ENCODE measurements around the gene CDC45.

Gene CDC45

DNA sequence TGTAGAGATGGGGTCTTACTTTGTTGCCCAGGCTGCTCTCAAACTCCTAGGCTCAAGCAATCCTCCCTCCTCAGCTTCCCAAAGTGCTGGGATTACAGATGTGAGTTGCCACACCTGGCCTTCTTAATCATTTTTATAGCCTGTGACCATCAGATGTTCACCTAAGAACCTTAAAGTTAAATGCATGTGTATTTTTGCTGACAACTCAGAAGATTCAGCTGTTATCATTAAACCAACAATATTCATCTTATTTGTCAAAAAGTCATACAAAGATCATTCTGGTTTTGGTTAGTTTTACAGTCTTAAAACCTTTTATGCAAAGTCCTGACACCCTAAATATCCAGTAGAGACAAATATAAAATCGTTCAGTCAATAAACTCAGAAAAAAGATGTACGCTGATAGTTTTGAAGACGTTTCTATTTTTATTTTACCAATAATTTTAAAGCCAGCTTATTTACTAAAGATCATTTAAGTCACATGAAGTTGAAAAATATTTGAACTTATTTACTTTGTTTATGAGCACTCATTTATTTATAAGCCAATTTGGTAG, 22.3 kb downstream of the CDC45 start:
- Mint-ChIP-seq H3K9me3 (no peaks in the 10 kb centered on the region), H3K36me3 (peaks cover 44% of the 10 kb centered on the region), H3K4me1 (peaks cover 33% of the 10 kb centered on the region), H3K4me3 (no peak overlapping the region), H3K27me3 (no peaks in the 10 kb centered on the region), H3K27ac (no peak overlapping the region)
- CTCF ChIA-PET, result interaction anchor here (2.2 kb wide), 1 partner anchor 128 kb away, joined by 8 read pairs; no protein-coding TSS in a partner anchor
- no peak for DNase-seq

DNA sequence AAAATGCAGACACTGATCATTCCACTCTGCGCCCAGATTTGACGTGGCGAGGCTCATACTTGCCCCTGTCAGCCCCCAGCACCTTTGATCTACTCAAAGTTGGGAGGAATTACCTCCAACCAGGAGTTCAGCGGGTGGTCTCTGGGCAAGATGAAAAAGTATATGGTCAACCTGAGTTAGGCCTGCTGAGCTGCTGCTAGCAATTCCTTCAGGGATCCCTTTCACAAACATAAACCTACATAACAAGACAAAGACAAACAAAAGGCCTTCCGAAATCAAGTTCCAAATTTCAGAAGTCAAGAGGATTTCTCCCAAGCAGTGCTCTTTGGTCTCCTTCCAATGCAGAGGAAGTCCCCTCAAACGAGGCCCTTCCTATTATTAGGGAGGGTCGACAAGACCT, 23.6 kb downstream of the CDC45 start:
- CTCF ChIA-PET, result interaction anchor here (1.0 kb wide), 1 partner anchor 23 kb away, joined by 5 read pairs; no protein-coding TSS in a partner anchor

GRCh38 chr22:19503869-19504268, 24.1 kb downstream of the CDC45 start:
- peak overlapping the region; percentile 86 for H3K27ac Mint-ChIP-seq
- CTCF ChIA-PET, result no interaction called here
- DNase-seq, result no peak
- H3K36me3 Mint-ChIP-seq, result peaks cover 45% of the 10 kb centered on the region
- no peaks in the 10 kb centered on the region for H3K27me3 Mint-ChIP-seq
- no peak overlapping the region for H3K4me3 Mint-ChIP-seq
- H3K4me1 Mint-ChIP-seq, result peaks cover 33% of the 10 kb centered on the region
- H3K9me3 Mint-ChIP-seq, result no peaks in the 10 kb centered on the region

More for the DNA sequence above, 23.6 kb downstream of the CDC45 start:
- no peak overlapping the region for H3K27ac Mint-ChIP-seq
- H3K36me3 Mint-ChIP-seq, result peaks cover 46% of the 10 kb centered on the region
- no peak overlapping the region for H3K4me3 Mint-ChIP-seq
- H3K9me3 Mint-ChIP-seq, result no peaks in the 10 kb centered on the region
- peaks cover 33% of the 10 kb centered on the region for H3K4me1 Mint-ChIP-seq
- no peaks in the 10 kb centered on the region for H3K27me3 Mint-ChIP-seq
- no peak for DNase-seq

DNA sequence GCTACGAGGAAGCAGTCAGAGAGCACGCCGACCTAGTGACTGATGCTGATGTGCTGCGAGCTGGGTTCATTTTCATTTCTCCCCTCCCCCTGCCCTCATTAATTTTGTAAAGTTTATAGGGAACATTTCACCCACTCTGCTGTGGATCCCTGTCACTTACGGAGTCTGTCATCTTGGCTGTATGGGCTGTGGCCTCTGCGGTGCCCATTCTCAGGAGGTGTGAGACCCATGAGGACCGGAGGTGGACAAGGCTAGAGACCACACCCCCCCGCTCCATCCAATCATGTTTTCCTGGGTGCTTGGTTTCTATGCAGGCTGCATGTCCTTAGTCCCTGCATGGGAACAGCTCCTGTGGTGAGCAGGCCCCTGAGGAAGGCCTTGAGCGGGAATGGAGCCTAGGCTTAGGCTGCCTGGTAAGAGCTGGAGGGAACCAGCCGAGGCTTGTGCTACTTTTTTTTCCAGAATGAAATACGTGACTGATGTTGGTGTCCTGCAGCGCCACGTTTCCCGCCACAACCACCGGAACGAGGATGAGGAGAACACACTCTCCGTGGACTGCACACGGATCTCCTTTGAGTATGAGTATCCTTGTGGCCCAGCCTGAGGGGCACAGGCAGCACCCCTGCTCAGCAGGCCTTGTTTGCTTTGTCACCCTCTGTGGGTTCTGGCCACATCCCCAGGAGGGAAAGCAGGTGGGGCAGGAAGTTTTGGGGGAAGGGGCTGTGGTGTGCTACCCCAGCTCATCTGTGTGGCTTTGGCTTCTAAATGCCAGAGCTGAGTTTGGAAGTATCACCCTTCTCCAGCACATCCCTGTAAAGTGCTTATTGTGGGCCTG, 25.4 kb downstream of the CDC45 start:
- H3K27me3 Mint-ChIP-seq, result no peaks in the 10 kb centered on the region
- H3K4me1 Mint-ChIP-seq, result peaks cover 33% of the 10 kb centered on the region
- CTCF ChIA-PET, result interaction anchor here (0.6 to 2.0 kb wide), 3 partner anchors 9 to 293 kb away, joined by 3 to 10 read pairs (median 3); no protein-coding TSS in a partner anchor
- DNase-seq, result peak; percentile 54
- H3K9me3 Mint-ChIP-seq, result no peaks in the 10 kb centered on the region
- H3K27ac Mint-ChIP-seq, result peak overlapping the region; percentile 86
- no peak overlapping the region for H3K4me3 Mint-ChIP-seq
- peaks cover 47% of the 10 kb centered on the region for H3K36me3 Mint-ChIP-seq

- CTCF ChIA-PET, result interaction anchor here (1.2 to 2.0 kb wide), 2 partner anchors 9 to 124 kb away, joined by 3 to 10 read pairs; no protein-coding TSS in a partner anchor
- H3K27ac Mint-ChIP-seq, result peak overlapping the region; percentile 86
- no peaks in the 10 kb centered on the region for H3K27me3 Mint-ChIP-seq
- H3K36me3 Mint-ChIP-seq, result peaks cover 42% of the 10 kb centered on the region
- DNase-seq, result no peak
- H3K4me3 Mint-ChIP-seq, result no peak overlapping the region
- no peaks in the 10 kb centered on the region for H3K9me3 Mint-ChIP-seq
- peaks cover 33% of the 10 kb centered on the region for H3K4me1 Mint-ChIP-seq
Measured at GRCh38 chr22:19505735-19506126, 26.0 kb downstream of the CDC45 start.

DNA sequence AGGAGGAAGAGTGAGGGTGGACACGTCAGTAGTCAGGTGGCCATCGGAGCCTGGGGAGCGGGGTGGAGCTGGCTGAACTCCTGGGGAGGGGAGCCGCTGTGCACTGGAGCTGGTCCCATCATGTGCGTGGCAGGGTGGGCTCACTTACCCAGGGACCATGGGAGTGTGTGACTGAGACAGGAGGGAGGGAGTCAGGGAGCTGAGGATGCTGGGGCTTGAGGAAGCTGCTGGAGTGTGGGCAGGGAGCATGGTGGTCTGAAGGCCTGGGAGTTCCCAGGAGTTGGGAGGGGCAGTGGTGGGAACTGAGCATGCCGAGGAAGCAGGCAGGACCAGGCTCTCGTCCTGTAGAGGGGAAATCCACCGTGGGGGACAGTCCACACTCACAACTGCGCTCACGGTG, 26.5 kb downstream of the CDC45 start:
- Mint-ChIP-seq H3K4me3 (no peak overlapping the region), H3K9me3 (no peaks in the 10 kb centered on the region), H3K36me3 (peaks cover 45% of the 10 kb centered on the region), H3K27me3 (no peaks in the 10 kb centered on the region), H3K27ac (peak overlapping the region; percentile 86), H3K4me1 (peaks cover 33% of the 10 kb centered on the region)
- DNase-seq, result no peak
- CTCF ChIA-PET, result interaction anchor here (1.2 to 2.0 kb wide), 2 partner anchors 10 to 123 kb away, joined by 3 to 10 read pairs; no protein-coding TSS in a partner anchor

- Mint-ChIP-seq H3K27me3 (no peaks in the 10 kb centered on the region), H3K36me3 (peaks cover 55% of the 10 kb centered on the region), H3K27ac (peak overlapping the region; percentile 76), H3K9me3 (no peaks in the 10 kb centered on the region), H3K4me1 (peaks cover 33% of the 10 kb centered on the region), H3K4me3 (no peak overlapping the region)
- no peak for DNase-seq
- CTCF ChIA-PET, result interaction anchor here (0.8 kb wide), 1 partner anchor 23 kb away, joined by 3 read pairs; no protein-coding TSS in a partner anchor
Measured at GRCh38 chr22:19507534-19507861, 27.8 kb downstream of the CDC45 start.

DNA sequence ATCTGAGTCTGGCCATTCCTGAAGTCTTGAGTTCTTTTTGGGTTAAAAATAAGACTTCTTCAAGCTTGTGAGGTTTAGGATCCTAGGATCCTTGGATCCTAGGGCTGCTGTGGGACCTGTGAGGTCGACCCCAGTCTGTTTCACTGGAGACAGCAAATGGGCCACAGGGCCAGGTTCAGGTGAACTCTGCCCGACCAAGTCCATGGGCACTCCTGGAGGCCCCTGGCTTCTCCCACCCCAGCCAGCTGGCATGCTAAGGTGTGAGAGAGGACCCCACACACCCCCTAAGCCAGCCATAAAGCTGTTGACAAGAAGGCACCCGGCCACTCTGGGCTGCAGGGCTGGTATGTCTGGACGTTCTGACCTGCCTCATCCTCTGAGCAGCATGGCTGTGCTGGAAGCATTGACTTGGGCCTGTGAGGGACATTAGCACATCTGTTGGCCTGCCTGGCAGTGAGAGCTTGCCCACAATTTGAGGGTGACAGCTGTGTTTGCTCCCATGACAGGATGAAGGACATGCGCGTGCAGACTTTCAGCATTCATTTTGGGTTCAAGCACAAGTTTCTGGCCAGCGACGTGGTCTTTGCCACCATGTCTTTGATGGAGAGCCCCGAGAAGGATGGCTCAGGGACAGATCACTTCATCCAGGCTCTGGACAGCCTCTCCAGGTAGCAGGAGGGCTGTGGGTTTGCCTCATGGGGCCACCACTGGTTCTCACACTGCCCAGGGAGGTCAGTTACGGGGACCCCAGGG, 28.5 kb downstream of the CDC45 start:
- no peak overlapping the region for H3K4me3 Mint-ChIP-seq
- H3K9me3 Mint-ChIP-seq, result no peaks in the 10 kb centered on the region
- peaks cover 58% of the 10 kb centered on the region for H3K36me3 Mint-ChIP-seq
- H3K27ac Mint-ChIP-seq, result peak overlapping the region; percentile 76
- no peaks in the 10 kb centered on the region for H3K27me3 Mint-ChIP-seq
- CTCF ChIA-PET, result interaction anchor here (1.1 kb wide), 1 partner anchor 122 kb away, joined by 4 read pairs; no protein-coding TSS in a partner anchor
- no peak for DNase-seq
- H3K4me1 Mint-ChIP-seq, result peaks cover 31% of the 10 kb centered on the region

GRCh38 chr22:19509191-19509590, 29.5 kb downstream of the CDC45 start:
- Mint-ChIP-seq H3K9me3 (no peaks in the 10 kb centered on the region), H3K27ac (peak overlapping the region; percentile 25), H3K4me3 (no peak overlapping the region), H3K36me3 (peaks cover 61% of the 10 kb centered on the region), H3K4me1 (peaks cover 25% of the 10 kb centered on the region), H3K27me3 (no peaks in the 10 kb centered on the region)
- no peak for DNase-seq
- CTCF ChIA-PET, result no interaction called here

- H3K9me3 Mint-ChIP-seq, result no peaks in the 10 kb centered on the region
- H3K27ac Mint-ChIP-seq, result no peak overlapping the region
- CTCF ChIA-PET, result no interaction called here
- no peak for DNase-seq
- peaks cover 63% of the 10 kb centered on the region for H3K36me3 Mint-ChIP-seq
- H3K27me3 Mint-ChIP-seq, result no peaks in the 10 kb centered on the region
- H3K4me3 Mint-ChIP-seq, result no peak overlapping the region
- peaks cover 22% of the 10 kb centered on the region for H3K4me1 Mint-ChIP-seq
Measured at GRCh38 chr22:19509923-19510322, 30.2 kb downstream of the CDC45 start.

DNA sequence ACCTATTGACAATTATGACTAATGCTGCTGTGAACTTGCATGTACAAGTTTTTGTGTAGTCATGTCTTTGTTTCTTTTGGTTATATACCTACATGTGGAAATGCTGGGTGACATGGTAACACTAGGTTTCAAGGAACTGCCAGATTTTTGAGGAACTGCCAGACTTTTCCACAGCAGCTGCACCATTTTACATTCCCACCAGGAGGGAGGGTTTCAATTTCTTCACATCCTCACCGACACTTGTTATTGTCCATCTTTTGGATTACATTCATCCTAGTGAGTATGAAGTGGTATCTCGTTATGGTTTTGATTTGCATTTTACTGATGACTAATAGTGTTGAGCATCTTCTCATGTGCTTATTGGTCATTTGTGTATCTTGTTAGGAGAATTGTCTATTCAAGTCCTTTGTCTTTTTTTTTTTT, 31.2 kb downstream of the CDC45 start:
- Mint-ChIP-seq H3K36me3 (peaks cover 60% of the 10 kb centered on the region), H3K4me1 (peaks cover 12% of the 10 kb centered on the region), H3K4me3 (no peak overlapping the region), H3K9me3 (no peaks in the 10 kb centered on the region), H3K27ac (no peak overlapping the region), H3K27me3 (no peaks in the 10 kb centered on the region)
- no peak for DNase-seq
- CTCF ChIA-PET, result no interaction called here

DNA sequence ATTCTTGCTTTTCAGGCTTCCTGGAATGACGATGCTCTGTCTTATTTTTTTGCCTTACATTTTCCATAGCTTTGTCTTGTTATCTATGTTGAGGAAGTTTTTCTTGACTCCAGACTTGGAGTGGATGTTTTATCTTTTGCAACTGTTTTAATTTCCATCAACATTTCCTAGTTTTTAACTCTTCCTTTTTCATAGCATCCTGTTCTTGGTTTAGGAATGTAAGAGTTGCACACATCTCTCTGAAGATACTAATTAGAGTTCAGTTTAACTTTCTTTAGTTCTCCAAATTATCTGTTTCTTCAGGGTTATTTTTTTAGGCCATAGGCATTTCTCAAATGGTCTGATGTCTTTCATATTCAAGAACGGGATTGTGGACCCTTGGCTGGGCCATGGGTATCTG, 34.1 kb downstream of the CDC45 start:
- no peaks in the 10 kb centered on the region for H3K27me3 Mint-ChIP-seq
- CTCF ChIA-PET, result no interaction called here
- peaks cover 54% of the 10 kb centered on the region for H3K36me3 Mint-ChIP-seq
- no peak overlapping the region for H3K27ac Mint-ChIP-seq
- no peak for DNase-seq
- peaks cover 7% of the 10 kb centered on the region for H3K4me1 Mint-ChIP-seq
- H3K4me3 Mint-ChIP-seq, result no peak overlapping the region
- no peaks in the 10 kb centered on the region for H3K9me3 Mint-ChIP-seq

DNA sequence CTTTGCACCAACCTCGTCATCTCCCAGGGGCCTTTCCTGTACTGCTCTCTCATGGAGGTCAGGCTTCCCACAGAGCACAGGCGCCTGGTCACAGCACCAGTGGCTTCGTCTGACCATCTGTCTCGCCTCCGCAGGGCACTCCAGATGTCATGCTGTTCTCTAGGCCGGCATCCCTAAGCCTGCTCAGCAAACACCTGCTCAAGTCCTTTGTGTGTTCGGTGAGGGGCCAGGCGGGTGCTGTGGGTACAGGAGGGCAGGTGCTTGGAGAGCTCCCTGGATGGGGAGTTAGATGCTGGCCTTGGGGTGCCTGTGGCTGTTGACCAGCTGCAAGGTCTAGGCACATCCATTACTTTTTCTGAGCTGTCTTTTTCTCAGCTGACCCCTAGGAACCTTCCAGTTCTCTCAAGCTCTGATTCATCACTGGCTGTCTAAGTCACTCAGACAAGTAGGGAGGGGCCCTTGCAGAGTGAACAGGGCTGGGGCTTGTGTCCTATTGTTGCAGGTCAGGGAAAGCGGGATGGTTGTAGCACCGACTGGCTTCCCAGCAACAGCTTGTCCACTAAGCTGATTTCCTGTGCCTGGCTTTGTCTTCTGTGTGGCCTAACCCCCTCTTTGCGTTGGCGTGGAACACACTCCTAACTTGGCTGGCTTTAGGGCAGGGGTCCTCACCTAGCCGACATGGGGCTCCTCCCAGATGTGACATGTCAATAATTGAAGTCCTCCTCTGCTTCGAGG, 35.3 kb downstream of the CDC45 start:
- CTCF ChIA-PET, result interaction anchor here (0.7 kb wide), 1 partner anchor 19 kb away, joined by 3 read pairs; no protein-coding TSS in a partner anchor
- no peaks in the 10 kb centered on the region for H3K9me3 Mint-ChIP-seq
- H3K27ac Mint-ChIP-seq, result peak overlapping the region; percentile 80
- H3K36me3 Mint-ChIP-seq, result peaks cover 51% of the 10 kb centered on the region
- H3K4me1 Mint-ChIP-seq, result peaks cover 7% of the 10 kb centered on the region
- H3K4me3 Mint-ChIP-seq, result no peak overlapping the region
- DNase-seq, result no peak
- no peaks in the 10 kb centered on the region for H3K27me3 Mint-ChIP-seq
